ENCODE results near the gene HEATR9.

DNA sequence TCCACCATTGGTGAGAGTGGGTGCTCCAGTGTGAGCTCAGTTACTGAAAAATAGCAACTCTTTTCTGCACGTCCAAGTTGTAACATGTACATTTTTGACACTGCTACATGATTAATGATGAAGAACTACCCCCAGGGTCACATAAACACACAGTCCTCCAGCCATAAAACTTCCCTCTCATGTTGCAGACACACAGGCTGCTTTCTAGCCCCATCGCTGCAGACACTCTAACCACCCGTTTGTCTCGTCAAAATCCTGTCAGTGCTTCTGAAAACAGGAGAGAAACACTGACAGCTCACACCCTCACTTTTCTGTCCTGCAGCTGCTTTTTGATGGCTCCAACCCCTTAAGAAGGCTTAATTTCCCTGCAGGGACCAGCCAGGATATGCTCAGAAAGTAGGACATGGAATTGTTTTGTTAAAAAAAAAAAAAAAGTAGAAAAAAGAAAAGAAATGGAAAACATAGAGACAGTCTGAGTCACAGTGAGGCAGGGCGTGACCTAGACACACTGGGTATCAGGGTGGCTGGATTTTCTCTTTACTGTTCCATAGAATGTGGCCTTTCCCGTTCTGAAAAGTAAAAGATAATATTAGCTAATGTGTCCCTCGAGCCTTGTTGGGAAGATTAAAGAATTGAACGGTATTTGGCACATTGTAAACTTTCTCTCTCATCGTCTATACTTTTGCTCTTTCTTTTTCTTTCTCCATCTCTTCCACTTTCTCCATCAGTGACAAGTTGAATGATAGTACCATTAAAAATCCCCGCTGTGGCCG lies 32.2 kb upstream of the HEATR9 start:
- TF ChIP-seq EZH2 (IDR thresholded peaks at IDR 0.05) = no peak
- no peak for TF ChIP-seq POLR2AphosphoS5 (IDR thresholded peaks at IDR 0.05; ENCODE audit: borderline replicate concordance, low read depth, low read length)
- TF ChIP-seq FOXP2 (optimal IDR thresholded peaks at IDR 0.05; ENCODE audit: control extremely low read depth, extremely low read length, insufficient read depth) = no peak
